GM21526 (cell line): ENCODE results near the gene SRGAP1.
"Not testable (repeated sequence)": the region's sequence is repeated elsewhere in the genome, so short reads cannot be mapped to it uniquely, and the experiment has no call there.

Experiments
- ATAC-seq: cut with Tn5 transposase; IDR thresholded peaks from one replicate; pipeline ENCODE4 v1.9.1; 2021; ENCODE audit warnings: moderate library complexity; ENCODE audit not compliant: unreplicated experiment, low FRiP score

SRGAP1 gene

GRCh38 chr12:64132672-64133071, 288.2 kb downstream of the SRGAP1 start:
- ATAC-seq = not testable (repeated sequence)

DNA sequence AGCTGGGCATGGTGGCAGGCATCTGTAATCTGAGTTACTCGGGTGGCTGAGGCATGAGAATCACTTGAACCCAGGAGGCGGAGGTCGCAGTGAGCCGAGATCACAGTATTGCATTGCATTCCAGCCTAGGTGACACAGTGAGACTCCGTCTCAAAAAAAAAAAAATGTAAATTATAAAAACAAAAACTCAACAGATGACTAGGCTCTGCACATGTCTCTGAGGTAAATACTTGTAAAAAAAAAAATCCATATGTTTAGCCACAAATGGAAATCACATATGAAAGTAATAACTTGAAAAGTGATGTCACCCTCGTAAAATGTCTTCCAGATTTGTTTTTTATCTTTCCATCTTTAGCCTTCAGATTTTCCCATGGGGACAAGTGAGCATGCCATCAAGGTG, 292.6 kb downstream of the SRGAP1 start:
- ATAC-seq = no peak

- ATAC-seq = no peak
These were observed 294.5 kb downstream of the SRGAP1 start for GRCh38 chr12:64139021-64139420.

DNA sequence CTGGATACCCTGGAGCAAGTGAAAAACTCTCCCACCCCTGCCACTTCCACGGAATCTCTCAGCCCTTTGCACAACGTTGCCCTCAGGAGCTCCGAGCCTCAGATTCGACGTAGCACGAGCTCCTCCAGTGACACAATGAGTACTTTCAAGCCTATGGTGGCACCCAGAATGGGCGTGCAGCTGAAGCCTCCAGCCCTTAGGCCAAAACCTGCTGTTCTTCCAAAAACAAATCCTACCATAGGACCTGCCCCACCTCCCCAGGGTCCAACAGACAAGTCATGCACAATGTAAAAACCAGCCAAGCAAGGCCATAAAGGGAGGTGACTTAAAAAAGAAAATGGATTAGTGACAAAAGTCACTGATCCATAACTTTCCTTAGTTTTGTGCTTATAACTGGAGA, 297.9 kb downstream of the SRGAP1 start:
- no peak for ATAC-seq

DNA sequence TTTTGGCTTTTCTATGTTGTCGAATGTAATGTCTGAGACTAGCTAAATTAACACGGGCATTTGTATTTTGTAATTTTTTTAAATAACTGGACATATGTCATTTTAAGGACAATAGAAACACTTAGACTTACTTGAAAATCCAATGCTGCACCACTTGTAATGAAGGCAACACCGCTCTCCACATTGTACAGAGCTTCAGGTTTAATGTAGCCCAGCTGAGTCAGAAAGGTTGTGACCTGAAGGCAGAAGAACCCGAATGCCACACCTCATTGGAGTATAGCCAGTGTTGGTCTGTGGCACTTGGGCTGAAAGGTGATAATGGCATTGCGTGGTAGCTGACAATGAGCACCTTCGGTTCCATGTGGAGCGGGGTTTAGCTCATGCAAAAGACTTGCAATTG, 298.3 kb downstream of the SRGAP1 start:
- ATAC-seq = no peak

DNA sequence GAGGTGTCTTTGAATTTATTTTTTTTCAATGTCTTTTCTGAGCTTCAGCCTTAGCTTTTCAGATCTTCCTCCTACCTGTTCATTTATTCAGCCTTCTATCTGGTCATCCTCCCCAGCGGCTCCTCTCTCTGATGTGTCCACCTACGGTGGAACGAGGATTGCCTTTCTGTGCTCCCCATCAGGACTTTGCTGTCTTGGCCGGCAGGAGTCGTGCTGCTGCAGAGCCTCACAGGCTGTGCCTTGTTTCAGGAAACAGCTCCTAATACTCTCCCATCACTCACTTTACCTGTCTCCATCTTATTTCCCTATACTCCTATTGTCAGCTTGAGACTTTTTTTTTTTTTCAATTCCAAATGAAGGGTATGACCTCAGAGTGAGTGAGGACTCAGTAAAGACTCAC, 300.7 kb downstream of the SRGAP1 start:
- no peak for ATAC-seq

DNA sequence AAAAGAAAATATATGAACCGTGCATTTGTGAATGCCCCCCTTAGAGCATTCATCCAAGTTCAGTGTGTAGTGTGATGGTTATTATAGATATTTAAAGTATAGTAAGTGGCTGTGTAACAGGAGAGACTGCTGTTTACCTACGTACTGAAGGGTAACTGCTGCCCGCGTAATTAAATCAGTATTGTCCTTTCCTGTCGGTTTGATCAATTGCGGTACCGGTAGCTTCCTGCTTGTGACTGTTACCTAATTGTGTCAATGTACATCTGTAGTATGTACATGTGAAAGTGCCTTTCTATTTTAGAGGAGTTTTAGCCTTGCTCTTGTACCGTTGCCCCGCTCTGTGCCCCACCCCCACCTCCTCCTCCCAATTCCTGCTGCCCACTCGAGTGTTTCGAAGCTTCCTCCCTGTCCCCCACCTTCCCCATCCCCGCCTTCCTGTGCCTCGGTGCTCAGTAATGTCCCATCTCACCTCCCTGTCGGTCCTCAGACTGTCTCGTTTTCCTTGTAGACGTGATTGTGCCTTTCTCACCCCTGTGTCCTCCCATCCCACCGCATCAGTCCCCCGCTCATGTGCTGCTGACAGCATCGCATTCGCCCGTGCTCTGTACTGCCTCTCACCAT, 302.6 kb downstream of the SRGAP1 start:
- ATAC-seq = no peak

DNA sequence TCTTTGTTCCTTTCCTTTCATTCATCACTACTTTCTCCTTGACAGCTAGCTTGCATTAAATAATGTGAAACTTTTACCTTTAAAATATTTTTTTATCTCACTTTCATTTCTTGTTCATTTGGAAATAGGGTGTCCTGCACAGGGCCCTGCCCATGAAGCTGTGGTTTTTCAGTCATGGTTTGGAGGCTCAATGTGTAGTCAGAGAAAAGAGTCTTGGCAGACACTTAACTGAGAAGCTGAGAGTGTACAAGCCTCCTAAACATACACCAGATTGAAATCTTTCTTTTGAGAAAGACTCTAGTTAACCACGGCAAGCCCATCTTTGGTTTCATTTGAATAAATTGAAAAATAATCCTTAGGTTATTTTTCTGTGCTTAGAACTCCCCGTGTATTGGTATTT, 303.4 kb downstream of the SRGAP1 start:
- no peak for ATAC-seq

DNA sequence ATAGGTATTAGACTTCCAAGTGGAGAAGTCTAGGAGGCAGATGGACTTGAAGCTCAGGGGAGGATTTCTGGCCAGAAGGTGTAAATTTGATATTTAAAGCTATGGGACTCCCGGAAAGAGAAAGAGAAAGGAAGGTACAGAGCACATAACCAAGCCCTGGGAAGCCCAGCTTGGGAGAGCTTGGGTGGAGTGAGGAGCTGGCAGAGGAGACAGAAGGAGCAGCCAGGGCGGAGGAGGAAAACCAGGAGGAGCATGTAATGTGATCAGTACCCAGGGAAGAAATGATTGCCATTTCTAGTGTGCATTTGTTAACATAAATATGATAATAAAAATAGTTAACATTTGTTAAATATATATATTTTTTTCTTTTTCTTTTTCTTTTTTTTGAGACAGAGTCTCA, 310.2 kb downstream of the SRGAP1 start:
- ATAC-seq = no peak

DNA sequence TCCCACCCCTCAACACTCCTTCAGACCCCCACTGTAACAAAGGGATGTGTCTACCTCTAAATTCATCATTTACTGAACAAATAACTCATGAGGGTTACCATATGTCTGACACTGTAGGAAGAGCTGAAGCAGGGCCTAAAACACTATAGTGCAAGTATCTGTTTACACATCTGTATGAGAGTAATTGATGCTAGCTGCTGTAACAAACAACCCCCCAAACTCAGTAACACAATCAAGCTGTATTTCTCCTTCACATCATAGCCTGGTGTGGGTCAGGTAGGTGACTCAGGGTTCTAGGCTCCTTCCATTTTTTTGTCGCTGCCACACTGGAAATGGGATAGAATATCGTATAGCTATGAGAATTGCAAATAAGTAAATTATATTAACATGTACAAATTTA, 312.6 kb downstream of the SRGAP1 start:
- ATAC-seq = no peak

GRCh38 chr12:64160021-64160710, 315.7 kb downstream of the SRGAP1 start:
- no peak for ATAC-seq

GRCh38 chr12:64160711-64161060, 316.2 kb downstream of the SRGAP1 start:
- ATAC-seq = no peak

DNA sequence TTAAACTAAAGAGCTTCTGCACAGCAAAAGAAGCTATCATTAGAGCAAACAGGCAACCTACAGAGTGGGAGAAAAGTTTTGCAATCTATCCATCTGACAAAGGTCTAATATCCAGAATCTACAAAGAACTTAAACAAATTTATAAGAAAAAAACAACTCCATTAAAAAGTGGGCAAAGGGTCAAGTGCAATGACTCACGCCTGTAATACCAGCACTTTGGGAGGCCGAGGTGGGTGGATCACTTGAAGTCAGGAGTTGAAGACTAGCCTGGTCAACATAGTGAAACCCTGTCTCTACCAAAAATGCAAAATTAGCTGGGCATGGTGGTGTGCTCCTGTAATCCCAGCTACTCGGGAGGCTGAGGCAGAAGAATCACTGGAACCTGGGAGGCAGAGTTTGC, 322.1 kb downstream of the SRGAP1 start:
- not testable (repeated sequence) for ATAC-seq

- not testable (repeated sequence) for ATAC-seq
These were observed 322.5 kb downstream of the SRGAP1 start for GRCh38 chr12:64167041-64167440.

DNA sequence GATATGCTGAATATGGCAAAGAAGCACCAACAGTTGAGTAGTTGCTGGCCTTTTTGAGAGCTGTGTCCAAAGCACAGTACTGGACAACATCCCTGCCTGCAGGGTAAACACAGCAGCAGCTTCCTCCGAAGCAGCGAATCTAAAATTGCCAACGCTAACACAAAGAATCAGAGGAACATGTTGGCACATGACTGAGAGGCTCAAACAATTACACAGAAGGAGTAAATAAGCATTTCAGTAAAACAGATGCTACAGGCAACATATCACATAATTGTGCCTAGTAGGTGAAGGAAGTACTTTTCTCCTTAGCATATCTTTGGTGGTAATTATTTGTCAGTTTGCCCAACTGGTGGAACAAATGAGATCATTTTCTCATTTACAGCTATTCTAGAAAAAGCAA, 325.5 kb downstream of the SRGAP1 start:
- no peak for ATAC-seq

DNA sequence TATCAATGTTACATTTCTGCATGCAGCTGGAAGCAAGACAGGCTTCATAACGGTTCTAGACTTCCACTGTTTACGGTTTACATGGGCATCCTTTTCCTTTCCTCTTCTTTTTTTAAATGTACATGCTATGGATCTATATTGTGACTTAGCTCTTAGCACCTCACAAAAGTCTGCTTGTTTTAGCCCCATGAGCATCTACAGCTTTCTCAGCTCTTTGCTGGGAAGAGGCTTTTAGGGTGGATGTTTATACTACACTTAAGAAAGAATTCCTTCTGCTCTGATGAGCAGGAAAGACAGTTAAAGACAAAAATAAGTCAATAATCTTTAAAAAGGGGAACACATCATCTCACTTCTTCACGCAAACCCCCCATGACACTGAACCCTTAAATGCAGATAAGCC, 326.2 kb downstream of the SRGAP1 start:
- ATAC-seq = no peak

GRCh38 chr12:64171715-64172114, 327.2 kb downstream of the SRGAP1 start:
- ATAC-seq = no peak

- ATAC-seq = no peak
These were observed 327.9 kb downstream of the SRGAP1 start for GRCh38 chr12:64172143-64172970.

GRCh38 chr12:64173456-64173855, 329.0 kb downstream of the SRGAP1 start:
- ATAC-seq = no peak

DNA sequence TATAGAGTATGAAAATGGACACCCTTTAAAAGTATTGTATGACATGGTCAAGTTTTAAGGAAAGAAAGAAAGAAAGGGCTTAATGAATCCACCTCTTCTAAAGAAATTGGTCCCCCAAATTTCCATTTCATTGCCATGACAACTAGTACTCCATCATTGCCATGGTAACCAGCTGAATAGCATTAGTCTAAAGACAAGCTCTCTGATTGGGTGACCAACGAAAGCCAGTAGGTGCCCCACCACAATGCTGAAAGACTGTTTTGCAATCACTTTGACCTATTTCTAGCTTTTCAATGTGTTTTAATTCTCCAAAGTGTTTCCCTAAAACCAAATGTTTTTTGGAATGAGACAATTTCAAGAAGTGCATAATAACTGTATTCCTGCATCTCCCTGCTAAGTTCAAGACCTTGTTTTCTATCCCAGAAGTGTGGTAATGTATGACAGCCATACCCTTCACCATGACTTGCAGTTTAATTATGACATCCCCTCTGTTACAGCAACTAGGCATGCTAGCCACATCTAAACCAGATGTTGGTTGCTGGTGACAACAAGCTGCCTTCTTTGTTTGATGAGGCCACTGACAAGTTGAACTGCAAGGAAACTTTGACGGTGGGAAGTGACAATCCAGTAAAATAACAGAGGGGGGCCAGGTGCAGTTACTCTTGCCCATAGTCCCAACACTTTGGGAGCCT, 330.9 kb downstream of the SRGAP1 start:
- no peak for ATAC-seq

DNA sequence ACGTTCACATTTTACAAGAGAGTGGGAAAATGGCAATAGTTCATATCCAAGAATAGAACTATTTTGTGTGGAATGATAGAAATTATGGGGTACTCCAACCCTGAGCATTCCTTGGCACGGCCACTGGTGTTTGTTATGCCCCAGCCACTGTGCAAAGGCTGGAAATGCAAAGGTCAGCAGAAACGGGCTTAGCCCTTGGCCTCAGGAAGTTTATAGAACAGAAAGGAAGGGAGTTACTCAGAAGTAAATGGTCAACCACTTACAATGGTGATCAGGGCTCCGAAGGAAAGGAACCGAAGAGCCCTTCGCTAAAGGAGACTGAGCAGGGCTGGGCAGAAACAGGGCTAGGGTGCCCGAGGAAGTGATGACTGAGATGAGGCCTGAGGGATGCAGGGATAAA, 332.5 kb downstream of the SRGAP1 start:
- ATAC-seq = no peak
